ENCODE measurements around the gene KIF25. TPM values are rescaled to one million over a fixed set of nuclear protein-coding genes. Genes with fewer than 3 reads are reported as not detected.

Gene KIF25
- total RNA-seq, 2 experiments from 2014 or later: not detected

DNA sequence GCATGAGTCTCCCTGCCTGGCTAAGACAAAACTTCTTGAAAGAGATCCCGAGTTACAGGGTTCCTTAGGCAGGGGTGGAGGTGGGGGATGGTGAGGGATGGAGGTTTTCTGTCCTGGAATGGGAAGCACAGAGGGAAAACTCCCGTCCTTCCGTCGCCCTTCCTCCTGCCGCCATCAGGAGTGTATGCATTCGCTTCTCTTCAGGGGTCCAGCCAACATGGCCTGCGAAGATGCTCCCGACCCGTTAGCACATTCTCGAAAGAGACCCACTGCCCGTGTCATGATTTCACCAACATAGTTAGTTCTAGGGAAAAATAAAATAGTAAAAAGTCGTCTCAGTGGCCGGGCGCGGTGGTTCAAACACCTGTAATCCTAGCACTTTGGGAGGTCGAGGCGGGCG, 37.1 kb downstream of the KIF25 start:
- H3K27ac Mint-ChIP-seq: no peak overlapping the region
- no peak overlapping the region for H3K4me3 Mint-ChIP-seq
- DNase-seq: no peak
- no peak for ATAC-seq
- H3K36me3 Mint-ChIP-seq (ENCODE audit: low read depth): peaks cover 1% of the 10 kb centered on the region
- peaks cover 10% of the 10 kb centered on the region for H3K9me3 Mint-ChIP-seq
- no peaks in the 10 kb centered on the region for H3K4me1 Mint-ChIP-seq (ENCODE audit: low read depth)
- CTCF ChIA-PET: no interaction called here
- intact Hi-C loops (cut with micrococcal nuclease): no loop called here
- TF ChIP-seq, protein P1, sequence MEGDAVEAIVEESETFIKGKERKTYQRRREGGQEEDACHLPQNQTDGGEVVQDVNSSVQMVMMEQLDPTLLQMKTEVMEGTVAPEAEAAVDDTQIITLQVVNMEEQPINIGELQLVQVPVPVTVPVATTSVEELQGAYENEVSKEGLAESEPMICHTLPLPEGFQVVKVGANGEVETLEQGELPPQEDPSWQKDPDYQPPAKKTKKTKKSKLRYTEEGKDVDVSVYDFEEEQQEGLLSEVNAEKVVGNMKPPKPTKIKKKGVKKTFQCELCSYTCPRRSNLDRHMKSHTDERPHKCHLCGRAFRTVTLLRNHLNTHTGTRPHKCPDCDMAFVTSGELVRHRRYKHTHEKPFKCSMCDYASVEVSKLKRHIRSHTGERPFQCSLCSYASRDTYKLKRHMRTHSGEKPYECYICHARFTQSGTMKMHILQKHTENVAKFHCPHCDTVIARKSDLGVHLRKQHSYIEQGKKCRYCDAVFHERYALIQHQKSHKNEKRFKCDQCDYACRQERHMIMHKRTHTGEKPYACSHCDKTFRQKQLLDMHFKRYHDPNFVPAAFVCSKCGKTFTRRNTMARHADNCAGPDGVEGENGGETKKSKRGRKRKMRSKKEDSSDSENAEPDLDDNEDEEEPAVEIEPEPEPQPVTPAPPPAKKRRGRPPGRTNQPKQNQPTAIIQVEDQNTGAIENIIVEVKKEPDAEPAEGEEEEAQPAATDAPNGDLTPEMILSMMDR (IDR thresholded peaks at IDR 0.05): no peak
- H3K27me3 Mint-ChIP-seq: peaks cover 16% of the 10 kb centered on the region
- POLR2A ChIA-PET: no interaction called here

DNA sequence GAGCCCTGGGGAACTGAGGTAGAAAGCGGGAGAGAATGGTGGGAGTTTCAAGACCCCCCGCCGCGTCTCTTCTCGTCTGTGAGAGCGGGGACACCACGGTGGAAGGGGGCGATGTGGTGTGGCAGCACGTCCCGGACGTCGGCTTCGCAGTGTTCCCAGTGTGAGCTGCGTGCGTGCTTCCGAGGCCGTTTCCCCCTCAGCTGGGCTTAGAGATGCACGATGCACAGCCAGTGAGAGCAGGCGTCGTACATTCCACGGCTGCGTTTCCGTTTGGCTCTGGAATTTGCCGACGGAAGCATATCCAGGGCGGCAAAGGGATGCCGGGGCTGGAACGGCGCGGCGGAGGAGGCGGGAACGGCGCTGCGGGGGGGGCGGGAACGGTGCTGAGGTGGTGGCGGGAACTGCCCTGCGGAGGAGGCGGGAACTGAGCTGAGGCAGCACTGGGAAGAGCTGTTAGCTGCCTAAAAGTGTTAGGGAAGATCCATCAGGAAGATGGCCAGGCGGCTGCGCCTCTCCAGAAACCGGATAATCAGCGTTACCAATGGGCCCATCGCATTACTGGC, 37.7 kb downstream of the KIF25 start:
- Mint-ChIP-seq H3K9me3 (peaks cover 15% of the 10 kb centered on the region), H3K36me3 (ENCODE audit: low read depth) (peaks cover 1% of the 10 kb centered on the region), H3K4me3 (no peak overlapping the region), H3K27ac (no peak overlapping the region), H3K4me1 (ENCODE audit: low read depth) (no peaks in the 10 kb centered on the region), H3K27me3 (peaks cover 16% of the 10 kb centered on the region)
- DNase-seq (no peak), ATAC-seq (no peak)
- intact Hi-C loops (cut with micrococcal nuclease): no loop called here
- TF ChIP-seq, protein P1 (IDR thresholded peaks at IDR 0.05): no peak
- ChIA-PET CTCF (no interaction called here), POLR2A (no interaction called here)

DNA sequence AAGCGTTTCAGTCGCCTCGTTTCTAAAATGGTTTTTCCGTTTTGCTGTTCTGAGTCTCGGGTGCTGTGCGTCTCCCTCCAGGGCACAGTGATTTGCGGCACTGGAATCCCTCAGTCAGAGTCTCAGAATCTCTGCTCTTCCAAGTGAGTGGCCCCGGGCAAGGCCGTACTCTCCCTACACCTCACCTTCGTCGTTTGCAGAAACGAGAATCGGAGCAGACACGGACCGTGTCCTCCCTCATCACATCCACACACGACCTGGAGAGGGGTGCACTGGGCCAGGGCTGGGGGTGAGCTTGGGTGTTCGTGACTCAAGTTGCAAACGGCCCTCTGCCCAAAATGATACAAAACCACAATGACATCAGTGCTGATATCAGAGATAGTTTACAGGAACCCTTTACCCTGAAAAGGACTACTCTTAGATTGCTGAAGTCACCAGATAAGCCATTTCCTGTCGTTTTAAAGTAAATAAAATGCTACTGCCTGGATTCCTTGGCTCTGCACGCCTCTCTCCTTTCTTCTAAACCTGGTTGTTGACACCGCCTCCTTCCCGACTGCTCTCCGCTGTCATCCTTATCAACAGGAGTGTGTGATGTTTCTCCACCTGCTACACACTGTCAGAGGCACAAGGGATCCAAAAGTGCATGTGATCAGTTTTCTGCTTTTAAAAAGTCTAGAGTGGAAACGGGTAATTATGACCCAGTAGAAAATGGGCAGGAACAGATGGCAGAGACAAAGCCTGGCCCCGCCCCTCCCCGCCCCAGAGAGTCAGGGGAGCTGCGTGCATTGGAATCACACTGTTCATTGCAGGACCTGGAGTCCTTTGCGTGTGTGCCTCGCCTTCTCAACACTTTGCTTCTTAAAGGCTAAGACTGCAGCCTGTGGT, 38.4 kb downstream of the KIF25 start:
- Mint-ChIP-seq H3K36me3 (ENCODE audit: low read depth) (peaks cover 1% of the 10 kb centered on the region), H3K4me3 (no peak overlapping the region), H3K9me3 (peaks cover 18% of the 10 kb centered on the region), H3K27me3 (peaks cover 16% of the 10 kb centered on the region), H3K4me1 (ENCODE audit: low read depth) (no peaks in the 10 kb centered on the region), H3K27ac (no peak overlapping the region)
- POLR2A ChIA-PET: no interaction called here
- TF ChIP-seq, protein P1 (IDR thresholded peaks at IDR 0.05): no peak
- CTCF ChIA-PET: no interaction called here
- DNase-seq (no peak), ATAC-seq (no peak)
- intact Hi-C loops (cut with micrococcal nuclease): no loop called here

DNA sequence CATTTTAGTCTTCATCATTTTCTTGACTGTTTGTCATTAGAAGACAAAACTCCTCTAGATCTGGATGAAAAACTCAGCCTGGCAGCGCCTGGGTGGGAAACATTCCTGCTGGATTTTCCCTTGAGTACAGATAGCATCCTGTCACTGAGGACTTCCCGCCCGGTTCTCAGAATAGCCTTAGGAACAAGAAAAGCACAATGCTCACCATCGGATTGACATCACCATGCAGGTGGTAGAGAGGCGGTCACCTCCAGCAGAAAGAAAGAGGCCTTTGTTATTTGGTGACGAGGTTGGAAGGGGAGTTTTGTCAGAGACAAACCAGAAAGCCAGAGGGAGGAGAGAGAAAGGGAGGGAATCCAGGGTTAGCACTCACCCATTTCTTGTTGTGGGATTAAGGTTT, 39.8 kb downstream of the KIF25 start:
- ChIA-PET CTCF (no interaction called here), POLR2A (no interaction called here)
- no peak overlapping the region for H3K27ac Mint-ChIP-seq
- peaks cover 18% of the 10 kb centered on the region for H3K9me3 Mint-ChIP-seq
- H3K36me3 Mint-ChIP-seq (ENCODE audit: low read depth): peaks cover 1% of the 10 kb centered on the region
- TF ChIP-seq, protein P1 (IDR thresholded peaks at IDR 0.05): no peak
- DNase-seq (no peak), ATAC-seq (no peak)
- H3K27me3 Mint-ChIP-seq: peaks cover 16% of the 10 kb centered on the region
- H3K4me1 Mint-ChIP-seq (ENCODE audit: low read depth): no peaks in the 10 kb centered on the region
- H3K4me3 Mint-ChIP-seq: no peak overlapping the region
- intact Hi-C loops (cut with micrococcal nuclease): no loop called here

DNA sequence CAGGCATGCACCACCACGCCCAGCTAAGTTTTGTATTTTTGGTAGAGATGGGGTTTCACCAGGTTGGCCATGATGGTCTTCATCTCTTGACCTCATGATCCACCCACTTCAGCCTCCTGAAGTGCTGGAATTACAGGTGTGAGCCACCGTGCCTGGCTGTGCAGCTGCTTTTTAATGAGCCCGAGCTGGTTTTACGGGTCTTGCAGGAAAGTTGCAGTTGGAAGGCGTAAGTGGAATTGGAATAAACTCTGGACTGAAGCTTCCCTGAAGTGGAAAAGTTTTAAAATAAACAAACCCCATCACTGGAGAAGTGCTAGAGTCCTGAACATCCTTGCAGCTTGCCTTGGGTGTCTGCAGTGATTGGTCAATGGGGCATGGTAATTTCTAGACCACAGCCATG, 40.4 kb downstream of the KIF25 start:
- ATAC-seq (no peak), DNase-seq (no peak)
- TF ChIP-seq, protein P1 (IDR thresholded peaks at IDR 0.05): no peak
- Mint-ChIP-seq H3K9me3 (peaks cover 20% of the 10 kb centered on the region), H3K4me1 (ENCODE audit: low read depth) (no peaks in the 10 kb centered on the region), H3K27ac (no peak overlapping the region), H3K27me3 (peaks cover 16% of the 10 kb centered on the region), H3K36me3 (ENCODE audit: low read depth) (peaks cover 1% of the 10 kb centered on the region), H3K4me3 (no peak overlapping the region)
- CTCF ChIA-PET: no interaction called here
- POLR2A ChIA-PET: no interaction called here
- intact Hi-C loops (cut with micrococcal nuclease): no loop called here

Data from activated CD8-positive, alpha-beta T cell treated with anti-CD3 and anti-CD28 coated beads for 36 hours (primary cell).